ENCODE measurements around the gene C1orf52. TPM values are rescaled to one million over a fixed set of nuclear protein-coding genes. Genes with fewer than 3 reads are reported as not detected.

C1orf52 gene
- total and polyA plus RNA-seq, 9 of the 15 experiments (the other 6 are each of a cell fraction or from before 2014, with no cell fraction given): 17.0 to 38.5 (median 33.0) TPM

DNA sequence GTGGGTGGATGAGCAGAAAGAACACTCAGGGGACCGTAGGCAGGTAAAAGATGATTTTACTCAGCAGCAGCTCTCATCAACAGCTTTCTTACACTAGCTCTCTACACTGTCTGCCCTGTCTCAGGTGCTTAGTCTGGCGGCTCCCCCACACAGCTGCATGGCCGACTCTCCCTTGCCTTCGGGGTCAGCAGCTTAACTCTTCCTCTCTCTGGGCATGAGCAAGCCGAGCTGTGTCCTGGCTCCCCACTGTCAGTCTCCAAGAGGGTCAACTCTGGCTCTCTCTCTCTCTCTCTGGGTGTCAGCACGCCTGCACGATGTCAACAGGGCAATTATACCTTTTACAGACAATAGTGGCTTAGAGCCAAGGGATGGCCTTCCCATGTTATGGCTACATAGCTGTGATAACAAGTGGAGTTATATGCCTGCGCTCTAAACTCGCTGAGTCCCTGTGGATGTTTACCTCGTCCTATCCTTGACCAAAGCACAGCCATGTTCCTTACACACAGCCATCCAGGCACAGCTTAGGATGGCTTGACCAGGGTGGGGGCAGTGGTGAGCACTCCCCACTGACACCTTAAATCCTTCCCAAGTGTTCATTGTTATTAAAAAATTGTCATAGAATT is 20.1 kb upstream of the C1orf52 start (continued):
- TF ChIP-seq, protein P1, sequence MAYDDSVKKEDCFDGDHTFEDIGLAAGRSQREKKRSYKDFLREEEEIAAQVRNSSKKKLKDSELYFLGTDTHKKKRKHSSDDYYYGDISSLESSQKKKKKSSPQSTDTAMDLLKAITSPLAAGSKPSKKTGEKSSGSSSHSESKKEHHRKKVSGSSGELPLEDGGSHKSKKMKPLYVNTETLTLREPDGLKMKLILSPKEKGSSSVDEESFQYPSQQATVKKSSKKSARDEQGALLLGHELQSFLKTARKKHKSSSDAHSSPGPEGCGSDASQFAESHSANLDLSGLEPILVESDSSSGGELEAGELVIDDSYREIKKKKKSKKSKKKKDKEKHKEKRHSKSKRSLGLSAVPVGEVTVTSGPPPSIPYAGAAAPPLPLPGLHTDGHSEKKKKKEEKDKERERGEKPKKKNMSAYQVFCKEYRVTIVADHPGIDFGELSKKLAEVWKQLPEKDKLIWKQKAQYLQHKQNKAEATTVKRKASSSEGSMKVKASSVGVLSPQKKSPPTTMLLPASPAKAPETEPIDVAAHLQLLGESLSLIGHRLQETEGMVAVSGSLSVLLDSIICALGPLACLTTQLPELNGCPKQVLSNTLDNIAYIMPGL (CRISPR knock-in tag; IDR thresholded peaks at IDR 0.05): no peak
- TF ChIP-seq, protein P2, sequence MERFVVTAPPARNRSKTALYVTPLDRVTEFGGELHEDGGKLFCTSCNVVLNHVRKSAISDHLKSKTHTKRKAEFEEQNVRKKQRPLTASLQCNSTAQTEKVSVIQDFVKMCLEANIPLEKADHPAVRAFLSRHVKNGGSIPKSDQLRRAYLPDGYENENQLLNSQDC (CRISPR knock-in tag; IDR thresholded peaks at IDR 0.05): no peak
- peak; percentile 81; the same call in 1 of the 2 replicates for TF ChIP-seq RREB1 (CRISPR knock-in tag; IDR thresholded peaks at IDR 0.05)
- no peak for TF ChIP-seq ETV5 (CRISPR knock-in tag; IDR thresholded peaks at IDR 0.05; ENCODE audit: low read depth)
- TF ChIP-seq ZNF124 (CRISPR knock-in tag; IDR thresholded peaks at IDR 0.05): no peak
- no peak for TF ChIP-seq ZBTB33 (CRISPR knock-in tag; IDR thresholded peaks at IDR 0.05)
- TF ChIP-seq MIER1 (IDR thresholded peaks at IDR 0.05; ENCODE audit: low read depth): no peak
- no peak for TF ChIP-seq FOXO4 (CRISPR knock-in tag; IDR thresholded peaks at IDR 0.05)
- no peak for TF ChIP-seq COPS2 (conservative IDR thresholded peaks at IDR 0.05)
- TF ChIP-seq SIX5 (IDR thresholded peaks at IDR 0.05; ENCODE audit: borderline replicate concordance in 1 of 2, insufficient read depth in 1 of 2, low read depth in 1 of 2, low read length in 2 of 2): no peak
- no peak for TF ChIP-seq SP1 (CRISPR knock-in tag; IDR thresholded peaks at IDR 0.05)
- no peak for TF ChIP-seq ZNF699 (CRISPR knock-in tag; IDR thresholded peaks at IDR 0.05; ENCODE audit: insufficient replicate concordance)
- TF ChIP-seq, protein P3, sequence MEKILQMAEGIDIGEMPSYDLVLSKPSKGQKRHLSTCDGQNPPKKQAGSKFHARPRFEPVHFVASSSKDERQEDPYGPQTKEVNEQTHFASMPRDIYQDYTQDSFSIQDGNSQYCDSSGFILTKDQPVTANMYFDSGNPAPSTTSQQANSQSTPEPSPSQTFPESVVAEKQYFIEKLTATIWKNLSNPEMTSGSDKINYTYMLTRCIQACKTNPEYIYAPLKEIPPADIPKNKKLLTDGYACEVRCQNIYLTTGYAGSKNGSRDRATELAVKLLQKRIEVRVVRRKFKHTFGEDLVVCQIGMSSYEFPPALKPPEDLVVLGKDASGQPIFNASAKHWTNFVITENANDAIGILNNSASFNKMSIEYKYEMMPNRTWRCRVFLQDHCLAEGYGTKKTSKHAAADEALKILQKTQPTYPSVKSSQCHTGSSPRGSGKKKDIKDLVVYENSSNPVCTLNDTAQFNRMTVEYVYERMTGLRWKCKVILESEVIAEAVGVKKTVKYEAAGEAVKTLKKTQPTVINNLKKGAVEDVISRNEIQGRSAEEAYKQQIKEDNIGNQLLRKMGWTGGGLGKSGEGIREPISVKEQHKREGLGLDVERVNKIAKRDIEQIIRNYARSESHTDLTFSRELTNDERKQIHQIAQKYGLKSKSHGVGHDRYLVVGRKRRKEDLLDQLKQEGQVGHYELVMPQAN (IDR thresholded peaks at IDR 0.05; ENCODE audit: borderline replicate concordance): no peak
